Measurements from ENCODE around the gene BMPR2.

DNA sequence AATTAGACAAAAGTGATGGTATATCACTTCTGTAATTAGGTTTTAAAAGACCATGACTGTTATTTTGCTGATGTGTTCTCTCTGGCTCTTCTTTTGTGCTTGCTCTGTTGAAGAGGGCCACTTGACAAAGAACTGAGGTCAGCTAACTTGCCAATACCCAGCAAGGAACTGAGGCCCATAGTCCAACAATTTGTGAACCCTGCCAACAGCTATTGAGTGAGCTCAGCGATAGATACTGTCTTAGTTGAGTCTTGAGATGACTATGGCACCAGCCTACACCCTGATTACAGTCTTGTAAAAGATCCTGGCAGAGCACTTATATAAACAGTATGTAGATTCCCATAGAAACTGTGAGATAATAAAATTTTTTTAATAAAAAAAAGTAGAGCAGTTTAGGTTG is 103.0 kb downstream of the BMPR2 start:
- TF ChIP-seq CTCF (IDR thresholded peaks at IDR 0.05) (no peak), EZH2 (IDR thresholded peaks at IDR 0.05; ENCODE audit: borderline replicate concordance, insufficient read depth, low read depth, low read length, poor library complexity, severe bottlenecking) (no peak)
